ENCODE results near the gene KIAA0319L. TPM values are rescaled to one million over a fixed set of nuclear protein-coding genes. Genes with fewer than 3 reads are reported as not detected.

Gene KIAA0319L
- total RNA-seq, 1 donor from 2014 or later: 69.2 TPM

- Mint-ChIP-seq H3K9me3 (ENCODE audit: unreplicated experiment) (no peaks in the 10 kb centered on the region), H3K4me1 (ENCODE audit: unreplicated experiment) (peaks cover 5% of the 10 kb centered on the region), H3K27ac (ENCODE audit: unreplicated experiment) (no peak overlapping the region), H3K4me3 (ENCODE audit: unreplicated experiment) (no peak overlapping the region), H3K27me3 (ENCODE audit: unreplicated experiment) (no peaks in the 10 kb centered on the region), H3K36me3 (ENCODE audit: low read depth, unreplicated experiment) (peaks cover 29% of the 10 kb centered on the region)
- TF ChIP-seq CTCF (IDR thresholded peaks at IDR 0.05; ENCODE audit: unreplicated experiment): no peak
- no peak for DNase-seq (ENCODE audit: low spot score)
Observed at GRCh38 chr1:35531368-35531767, 25.8 kb downstream of the KIAA0319L start.

- Mint-ChIP-seq H3K4me1 (ENCODE audit: unreplicated experiment) (peaks cover 5% of the 10 kb centered on the region), H3K9me3 (ENCODE audit: unreplicated experiment) (no peaks in the 10 kb centered on the region), H3K27me3 (ENCODE audit: unreplicated experiment) (no peaks in the 10 kb centered on the region), H3K36me3 (ENCODE audit: low read depth, unreplicated experiment) (peaks cover 29% of the 10 kb centered on the region), H3K27ac (ENCODE audit: unreplicated experiment) (no peak overlapping the region), H3K4me3 (ENCODE audit: unreplicated experiment) (no peak overlapping the region)
- TF ChIP-seq CTCF (IDR thresholded peaks at IDR 0.05; ENCODE audit: unreplicated experiment): no peak
- DNase-seq (ENCODE audit: low spot score): no peak
Observed at GRCh38 chr1:35530946-35531345, 26.3 kb downstream of the KIAA0319L start.

- Mint-ChIP-seq H3K36me3 (ENCODE audit: low read depth, unreplicated experiment) (peaks cover 29% of the 10 kb centered on the region), H3K27ac (ENCODE audit: unreplicated experiment) (no peak overlapping the region)
- DNase-seq (ENCODE audit: low spot score): no peak
Observed at GRCh38 chr1:35530168-35530567, 27.0 kb downstream of the KIAA0319L start.

GRCh38 chr1:35524106-35524505, 33.1 kb downstream of the KIAA0319L start:
- Mint-ChIP-seq H3K36me3 (ENCODE audit: low read depth, unreplicated experiment) (peaks cover 18% of the 10 kb centered on the region), H3K27ac (ENCODE audit: unreplicated experiment) (no peak overlapping the region), H3K4me1 (ENCODE audit: unreplicated experiment) (no peaks in the 10 kb centered on the region), H3K4me3 (ENCODE audit: unreplicated experiment) (no peak overlapping the region), H3K27me3 (ENCODE audit: unreplicated experiment) (no peaks in the 10 kb centered on the region), H3K9me3 (ENCODE audit: unreplicated experiment) (no peaks in the 10 kb centered on the region)
- no peak for DNase-seq (ENCODE audit: low spot score)
- no peak for TF ChIP-seq CTCF (IDR thresholded peaks at IDR 0.05; ENCODE audit: unreplicated experiment)

More at GRCh38 chr1:35530168-35530567, 27.0 kb downstream of the KIAA0319L start:
- H3K27me3 Mint-ChIP-seq (ENCODE audit: unreplicated experiment): no peaks in the 10 kb centered on the region
- peak overlapping the region; percentile 22 for H3K4me3 Mint-ChIP-seq (ENCODE audit: unreplicated experiment)
- H3K4me1 Mint-ChIP-seq (ENCODE audit: unreplicated experiment): peaks cover 5% of the 10 kb centered on the region
- no peak for TF ChIP-seq CTCF (IDR thresholded peaks at IDR 0.05; ENCODE audit: unreplicated experiment)
- no peaks in the 10 kb centered on the region for H3K9me3 Mint-ChIP-seq (ENCODE audit: unreplicated experiment)

GRCh38 chr1:35519432-35519831, 37.8 kb downstream of the KIAA0319L start:
- Mint-ChIP-seq H3K9me3 (ENCODE audit: unreplicated experiment) (no peaks in the 10 kb centered on the region), H3K27me3 (ENCODE audit: unreplicated experiment) (no peaks in the 10 kb centered on the region), H3K36me3 (ENCODE audit: low read depth, unreplicated experiment) (peaks cover 14% of the 10 kb centered on the region), H3K27ac (ENCODE audit: unreplicated experiment) (no peak overlapping the region), H3K4me1 (ENCODE audit: unreplicated experiment) (no peaks in the 10 kb centered on the region), H3K4me3 (ENCODE audit: unreplicated experiment) (no peak overlapping the region)
- no peak for TF ChIP-seq CTCF (IDR thresholded peaks at IDR 0.05; ENCODE audit: unreplicated experiment)
- no peak for DNase-seq (ENCODE audit: low spot score)
